ENCODE data around the gene MSI2.

- TF ChIP-seq POLR2A (IDR thresholded peaks at IDR 0.05) (no peak), CTCF (IDR thresholded peaks at IDR 0.05) (no peak)
These were observed 380.0 kb downstream of the MSI2 start for GRCh38 chr17:57636274-57636673.
